Right lobe of liver (tissue), 4 donors: Measurements from ENCODE around the gene SF3B1.

Source experiments
- POLR2A ChIP-seq: fragments of 450-650 bp; IDR thresholded peaks from one replicate; pipeline ENCODE4 v1.6.1; 2017; ENCODE audit warnings: antibody characterized with exemption, mild to moderate bottlenecking
- TF ChIP-seq, protein P1 (sequence below), 4 donors: fragments of 200-600 bp in 3 of 4; fragments of 450-650 bp in 1 of 4; IDR thresholded peaks; one replicate each; pipeline versions ENCODE4 v1.5.1 to v1.8.0; 2016 to 2022; ENCODE audit warnings: antibody characterized with exemption in 4 of 4, mild to moderate bottlenecking in 2 of 4
- donor health status: DM: no; HTN: no; CAD: no.
- donor health status: DM: no; HTN: no; CAD: no.
- donor health status: DM: no; HTN: yes; CAD: no.

DNA sequence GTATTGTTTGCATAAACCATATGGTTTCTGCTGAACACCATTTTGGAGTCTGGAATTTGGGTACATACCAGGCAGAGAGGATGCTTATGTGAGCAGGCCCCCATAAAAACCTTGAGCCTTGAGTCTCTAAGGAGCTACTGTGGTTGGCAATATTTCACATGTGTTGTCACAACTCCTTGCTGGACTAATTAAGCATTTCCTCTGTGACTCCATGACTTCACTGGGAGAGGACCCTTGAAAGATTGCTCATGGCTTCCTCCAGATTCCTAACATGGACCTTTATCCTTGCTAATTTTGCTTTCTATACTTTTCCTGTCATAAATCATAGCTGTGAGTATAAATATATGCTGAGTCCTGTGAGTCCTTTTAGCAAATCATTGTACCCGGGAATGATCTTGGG lies 10.9 kb upstream of the SF3B1 start:
- TF ChIP-seq, protein P1, sequence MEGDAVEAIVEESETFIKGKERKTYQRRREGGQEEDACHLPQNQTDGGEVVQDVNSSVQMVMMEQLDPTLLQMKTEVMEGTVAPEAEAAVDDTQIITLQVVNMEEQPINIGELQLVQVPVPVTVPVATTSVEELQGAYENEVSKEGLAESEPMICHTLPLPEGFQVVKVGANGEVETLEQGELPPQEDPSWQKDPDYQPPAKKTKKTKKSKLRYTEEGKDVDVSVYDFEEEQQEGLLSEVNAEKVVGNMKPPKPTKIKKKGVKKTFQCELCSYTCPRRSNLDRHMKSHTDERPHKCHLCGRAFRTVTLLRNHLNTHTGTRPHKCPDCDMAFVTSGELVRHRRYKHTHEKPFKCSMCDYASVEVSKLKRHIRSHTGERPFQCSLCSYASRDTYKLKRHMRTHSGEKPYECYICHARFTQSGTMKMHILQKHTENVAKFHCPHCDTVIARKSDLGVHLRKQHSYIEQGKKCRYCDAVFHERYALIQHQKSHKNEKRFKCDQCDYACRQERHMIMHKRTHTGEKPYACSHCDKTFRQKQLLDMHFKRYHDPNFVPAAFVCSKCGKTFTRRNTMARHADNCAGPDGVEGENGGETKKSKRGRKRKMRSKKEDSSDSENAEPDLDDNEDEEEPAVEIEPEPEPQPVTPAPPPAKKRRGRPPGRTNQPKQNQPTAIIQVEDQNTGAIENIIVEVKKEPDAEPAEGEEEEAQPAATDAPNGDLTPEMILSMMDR (IDR thresholded peaks at IDR 0.05), result no peak
- TF ChIP-seq POLR2A, result no peak
